ENCODE data around the gene WNT10A.

- no peak for TF ChIP-seq CTCF (IDR thresholded peaks at IDR 0.05; ENCODE audit: poor library complexity)
- no peak for TF ChIP-seq EZH2 (IDR thresholded peaks at IDR 0.05; ENCODE audit: borderline replicate concordance)
Observed at GRCh38 chr2:218877331-218877730, 3.3 kb upstream of the WNT10A start.

All from hepatocyte (in vitro differentiated cells).